Measurements from ENCODE around the gene RBM17. TPM values are rescaled to one million over a fixed set of nuclear protein-coding genes. Genes with fewer than 3 reads are reported as not detected.
A peak's percentile ranks its signal among the peaks of the same experiment; 100 is the strongest.

The RBM17 gene
- total and polyA plus RNA-seq, 4 donors = 65.5 to 103 (median 80.6) TPM

GRCh38 chr10:6108631-6109443, 20.0 kb downstream of the RBM17 start:
- H3K9me3 ChIP-seq (ENCODE audit: control insufficient read depth in 4 of 4, insufficient read depth in 3 of 4, low read length in 3 of 4) = no peaks in the 10 kb centered on the region
- peak in 2 of 3 donors; percentile 61 to 65 for DNase-seq
- no peak for ATAC-seq (ENCODE audit: insufficient read depth, low FRiP score)

GRCh38 chr10:6109444-6109775, 20.6 kb downstream of the RBM17 start:
- Histone ChIP-seq H3K27me3 (ENCODE audit: control insufficient read depth in 3 of 3, insufficient read depth in 3 of 3, low read length in 2 of 3) (no peaks in the 10 kb centered on the region), H3K4me3 (no peak overlapping the region), H3K4me1 (ENCODE audit: control insufficient read depth in 5 of 5, insufficient read depth in 5 of 5, low read length in 5 of 5) (peaks cover 0 to 2% (median 0%) of the 10 kb centered on the region in 5 donors), H3K36me3 (ENCODE audit: control insufficient read depth in 4 of 4, insufficient read depth in 4 of 4, low read length in 4 of 4) (peaks cover 29 to 67% (median 42%) of the 10 kb centered on the region in 4 donors), H3K9me3 (ENCODE audit: control insufficient read depth in 4 of 4, insufficient read depth in 3 of 4, low read length in 3 of 4) (no peaks in the 10 kb centered on the region), H3K9ac (ENCODE audit: insufficient read depth in 1 of 2, low read length in 2 of 2) (no peak overlapping the region), H3K27ac (ENCODE audit: low read depth in 1 of 2, low read length in 1 of 2) (no peak overlapping the region)
- 79 to 88% methylated on average over 7 of the region's 7 CpGs for WGBS, 2 donors
- TF ChIP-seq CTCF (IDR thresholded peaks at IDR 0.05; ENCODE audit: control extremely low read depth, extremely low read depth) = no peak
- DNase-seq = no peak
- no peak for ATAC-seq (ENCODE audit: insufficient read depth, low FRiP score)

More at GRCh38 chr10:6108631-6109443, 20.0 kb downstream of the RBM17 start:
- no peak overlapping the region for H3K4me3 ChIP-seq
- H3K27me3 ChIP-seq (ENCODE audit: control insufficient read depth in 3 of 3, insufficient read depth in 3 of 3, low read length in 2 of 3) = no peaks in the 10 kb centered on the region
- H3K27ac ChIP-seq (ENCODE audit: low read depth in 1 of 2, low read length in 1 of 2) = no peak overlapping the region
- no peak overlapping the region for H3K9ac ChIP-seq (ENCODE audit: insufficient read depth in 1 of 2, low read length in 2 of 2)
- peaks cover 26 to 66% (median 40%) of the 10 kb centered on the region in 4 donors for H3K36me3 ChIP-seq (ENCODE audit: control insufficient read depth in 4 of 4, insufficient read depth in 4 of 4, low read length in 4 of 4)
- peak; percentile 68 for TF ChIP-seq CTCF (IDR thresholded peaks at IDR 0.05; ENCODE audit: control extremely low read depth, extremely low read depth)
- 38 to 42% methylated on average over 12 of the region's 12 CpGs for WGBS, 2 donors
- H3K4me1 ChIP-seq (ENCODE audit: control insufficient read depth in 5 of 5, insufficient read depth in 5 of 5, low read length in 5 of 5) = peaks cover 0 to 2% (median 0%) of the 10 kb centered on the region in 5 donors

- TF ChIP-seq CTCF (IDR thresholded peaks at IDR 0.05; ENCODE audit: control extremely low read depth, extremely low read depth) = no peak
- Histone ChIP-seq H3K36me3 (ENCODE audit: control insufficient read depth in 4 of 4, insufficient read depth in 4 of 4, low read length in 4 of 4) (peaks cover 33 to 74% (median 41%) of the 10 kb centered on the region in 4 donors), H3K9ac (ENCODE audit: insufficient read depth in 1 of 2, low read length in 2 of 2) (no peak overlapping the region), H3K27me3 (ENCODE audit: control insufficient read depth in 3 of 3, insufficient read depth in 3 of 3, low read length in 2 of 3) (no peaks in the 10 kb centered on the region), H3K4me3 (no peak overlapping the region), H3K4me1 (ENCODE audit: control insufficient read depth in 5 of 5, insufficient read depth in 5 of 5, low read length in 5 of 5) (peaks cover 0 to 6% (median 3%) of the 10 kb centered on the region in 5 donors), H3K27ac (ENCODE audit: low read depth in 1 of 2, low read length in 1 of 2) (no peak overlapping the region), H3K9me3 (ENCODE audit: control insufficient read depth in 4 of 4, insufficient read depth in 3 of 4, low read length in 3 of 4) (no peaks in the 10 kb centered on the region)
- DNase-seq = no peak
- ATAC-seq (ENCODE audit: insufficient read depth, low FRiP score) = no peak
- WGBS, 2 donors = 86 to 93% methylated on average over 5 of the region's 5 CpGs
Observed at GRCh38 chr10:6110136-6110535, 21.3 kb downstream of the RBM17 start.
